Measurements from ENCODE around the gene OXER1.

OXER1 gene

DNA sequence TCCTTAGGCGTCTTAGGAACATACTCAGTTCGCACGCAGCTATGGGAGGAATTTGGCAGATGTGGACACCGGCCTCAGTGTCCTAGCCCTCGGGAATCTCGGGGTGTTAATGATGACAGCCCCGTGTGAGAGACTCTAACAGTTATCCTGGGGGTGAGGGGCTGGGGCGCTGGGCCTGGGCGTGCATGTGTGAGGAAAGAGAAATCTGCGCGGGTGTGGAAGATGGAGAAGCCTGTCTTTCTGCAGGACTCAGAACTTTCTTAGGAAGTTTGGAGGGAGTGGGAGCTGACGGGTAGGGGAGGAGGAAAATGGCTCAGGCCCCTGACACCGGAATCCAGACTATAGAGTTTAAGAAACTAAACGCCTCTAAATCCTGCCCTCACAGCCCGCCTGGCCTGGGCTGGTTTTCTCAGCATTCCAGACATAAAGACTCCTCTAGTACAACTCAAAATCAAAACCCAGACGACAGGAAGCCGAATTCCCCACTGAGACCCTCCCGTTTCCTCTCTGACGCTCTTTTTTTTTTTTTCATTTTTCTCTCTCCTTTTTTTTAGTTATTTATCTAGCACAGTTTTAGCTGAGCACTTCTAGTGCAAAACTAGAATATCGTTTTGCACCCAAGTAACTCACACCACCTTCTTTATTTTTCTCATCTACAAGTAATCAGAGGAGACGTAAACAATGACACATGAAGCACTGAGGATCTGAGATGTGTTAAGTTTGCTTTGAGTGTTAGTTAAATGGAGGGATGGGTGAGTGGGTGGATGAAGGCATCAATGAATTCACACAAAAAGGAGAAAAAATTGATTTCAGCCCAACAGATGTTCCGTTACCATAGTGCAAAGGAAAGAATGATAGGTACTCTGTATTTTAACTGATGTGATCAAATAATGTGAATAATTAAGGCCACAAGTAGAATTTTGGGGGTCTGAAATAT, 29.7 kb upstream of the OXER1 start:
- no peak for DNase-seq (ENCODE audit: low read depth in 2 of 2)

GRCh38 chr2:42792583-42793333, 28.8 kb upstream of the OXER1 start, which contains the start of gene HAAO:
Gene HAAO, minus strand, starts transcription at chr2:42792583. Its CDS starts 47 bp downstream, at chr2:42792536.
- no peak for DNase-seq (ENCODE audit: low read depth in 2 of 2)

DNA sequence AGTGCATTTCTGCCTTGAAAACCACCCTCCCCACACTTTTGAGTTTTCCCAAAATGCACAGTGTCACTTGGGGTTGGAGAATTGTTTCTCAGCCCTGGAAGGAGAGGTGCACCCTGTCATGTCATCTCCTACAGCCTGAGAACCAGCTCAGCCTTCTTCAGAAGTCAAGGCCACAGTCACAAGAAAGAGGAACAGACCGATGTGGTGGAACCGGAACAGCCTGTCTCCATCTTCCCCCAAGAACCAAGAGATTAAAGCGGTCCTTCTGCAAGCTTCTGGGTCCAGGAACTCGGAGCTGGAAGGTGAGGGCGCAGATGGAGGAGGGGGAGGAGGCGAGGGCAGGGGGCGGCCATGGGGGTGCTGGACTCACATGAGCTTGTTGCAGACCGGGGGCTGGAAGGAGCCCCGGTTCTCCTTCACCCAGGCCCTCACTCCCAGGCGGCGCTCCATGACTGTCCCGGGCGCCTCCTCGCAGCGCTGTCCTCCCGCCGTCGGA, 28.2 kb upstream of the OXER1 start:
- no peak for DNase-seq (ENCODE audit: low read depth in 2 of 2)

- DNase-seq (ENCODE audit: low read depth in 2 of 2): no peak
These were observed 27.7 kb upstream of the OXER1 start for GRCh38 chr2:42791606-42792005.

GRCh38 chr2:42789751-42790150, 25.8 kb upstream of the OXER1 start:
- DNase-seq (ENCODE audit: low read depth in 2 of 2): no peak

DNA sequence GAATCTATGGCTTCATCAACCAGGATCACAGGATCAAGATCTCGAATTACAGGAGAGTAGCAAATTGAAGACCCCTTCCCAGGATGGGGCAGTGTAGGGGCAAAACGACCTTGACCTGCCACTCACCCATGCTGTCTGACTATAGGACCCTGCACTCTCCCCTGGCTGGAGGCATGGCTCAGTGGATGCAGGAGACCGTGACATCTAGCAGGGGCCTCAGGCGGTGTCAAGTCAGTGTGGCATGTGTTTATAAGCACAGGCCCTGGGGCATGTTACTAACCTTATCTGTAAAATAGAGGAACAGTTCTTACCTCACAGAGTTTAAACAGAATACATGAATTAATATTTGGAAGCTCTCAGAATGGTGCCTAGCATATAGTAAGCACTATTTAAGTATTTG, 24.9 kb upstream of the OXER1 start:
- DNase-seq (ENCODE audit: low read depth in 2 of 2): no peak

DNA sequence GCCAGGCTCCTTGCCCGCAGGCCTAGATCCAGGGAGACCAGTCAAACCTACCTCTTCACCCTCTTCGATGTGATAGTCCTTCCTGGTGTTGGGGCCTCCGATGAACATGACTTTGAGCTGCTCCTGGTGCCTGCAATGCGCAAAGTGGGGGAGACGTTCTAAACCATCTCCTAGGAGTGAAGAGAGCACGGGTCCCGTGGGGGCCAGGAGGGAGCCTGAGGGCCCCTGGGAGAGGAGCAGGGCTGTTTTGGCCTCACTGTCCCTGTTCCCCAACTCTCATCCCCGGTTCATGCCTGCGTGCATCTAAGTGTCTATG, 24.5 kb upstream of the OXER1 start:
- no peak for DNase-seq (ENCODE audit: low read depth in 2 of 2)

GRCh38 chr2:42787788-42788477, 24.0 kb upstream of the OXER1 start:
- DNase-seq (ENCODE audit: low read depth in 2 of 2): no peak

DNA sequence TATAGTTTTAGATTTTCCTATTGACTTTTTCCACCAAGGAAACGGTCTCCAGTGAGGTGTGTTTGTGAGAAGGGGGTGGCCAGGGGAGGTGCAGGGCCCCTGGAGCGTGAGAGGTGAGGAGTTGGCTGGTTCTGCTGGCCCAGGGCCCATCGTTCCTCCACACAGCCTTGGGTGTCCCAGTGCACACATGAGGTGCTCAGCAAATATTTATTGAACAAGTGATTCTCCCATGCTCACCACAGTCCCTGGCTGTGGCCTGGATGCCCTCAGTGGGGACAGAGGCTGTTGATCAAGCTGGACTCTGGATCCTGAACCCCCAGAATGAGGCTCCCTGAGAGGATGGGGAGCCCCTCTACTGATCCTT, 23.5 kb upstream of the OXER1 start:
- no peak for DNase-seq (ENCODE audit: low read depth in 2 of 2)

DNA sequence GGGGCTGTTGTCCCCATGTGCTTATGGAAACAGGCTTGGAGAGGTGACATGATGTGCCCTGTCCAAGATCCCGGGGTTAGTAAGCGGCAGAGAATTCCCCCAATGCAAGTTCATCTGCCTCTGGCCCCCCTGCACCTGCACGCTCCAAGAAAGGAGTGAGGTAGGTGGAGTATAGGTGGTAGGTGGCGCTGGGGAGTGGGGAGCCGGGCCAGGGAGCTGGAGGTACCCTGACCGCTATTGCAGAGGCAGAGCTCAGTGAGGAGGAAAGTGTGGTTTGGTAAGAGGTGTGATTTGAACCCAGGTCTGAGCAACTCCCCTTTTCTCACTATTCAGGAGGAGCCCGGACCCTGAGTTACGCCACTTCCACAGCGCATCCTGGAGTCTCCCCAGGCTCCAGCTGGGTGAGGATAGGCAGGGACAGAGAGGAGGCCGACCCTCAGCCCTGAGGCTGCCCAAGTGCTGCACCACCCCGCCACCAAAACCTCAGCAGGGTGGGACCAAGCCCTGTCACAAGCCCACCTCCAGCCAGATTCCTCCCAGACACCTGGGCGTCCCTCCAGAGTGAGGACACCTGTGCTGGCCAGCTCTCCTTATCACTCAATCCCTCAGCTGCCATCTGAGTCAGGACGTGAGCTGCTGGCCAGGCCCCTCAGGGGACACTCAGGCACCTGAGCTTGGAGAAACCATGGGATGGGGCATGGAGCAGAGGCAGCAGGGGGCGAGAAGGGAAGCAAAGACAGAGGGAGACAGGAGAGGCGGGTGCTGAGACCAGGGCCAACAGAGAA, 22.8 kb upstream of the OXER1 start:
- DNase-seq (ENCODE audit: low read depth in 2 of 2): no peak

DNA sequence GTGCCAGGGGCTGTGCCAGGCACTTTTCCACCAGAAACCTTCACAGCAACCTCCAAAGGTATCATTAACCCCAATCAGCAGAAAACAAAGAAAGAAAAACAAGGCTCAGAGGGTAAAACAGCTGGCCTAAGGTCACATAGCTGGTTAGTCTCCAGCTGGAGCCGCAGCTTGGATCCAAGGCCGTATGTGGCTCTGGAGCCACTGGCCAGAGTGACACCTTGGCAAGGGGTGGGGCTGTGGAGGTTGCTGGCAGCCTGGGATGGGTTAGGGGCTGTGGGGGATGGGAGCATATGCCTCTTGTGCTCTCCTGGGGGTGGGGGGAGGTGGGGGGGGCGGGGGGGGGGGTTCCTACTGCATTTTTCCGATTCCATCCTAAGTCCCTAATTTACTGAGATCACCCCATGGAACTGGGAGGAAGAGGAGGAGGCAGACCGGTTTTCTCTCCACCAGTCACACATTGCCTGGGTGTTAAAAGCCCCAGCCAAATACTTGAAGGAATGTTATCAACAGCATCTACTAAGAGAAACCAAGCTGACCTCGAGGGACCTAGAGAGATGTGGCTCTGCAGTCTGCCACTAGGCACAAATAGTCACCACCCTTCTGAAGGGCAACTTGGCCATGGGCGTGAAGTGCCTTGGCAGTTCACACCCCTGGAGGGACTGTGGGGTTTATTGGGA, 20.4 kb upstream of the OXER1 start:
- DNase-seq (ENCODE audit: low read depth in 2 of 2): no peak

DNA sequence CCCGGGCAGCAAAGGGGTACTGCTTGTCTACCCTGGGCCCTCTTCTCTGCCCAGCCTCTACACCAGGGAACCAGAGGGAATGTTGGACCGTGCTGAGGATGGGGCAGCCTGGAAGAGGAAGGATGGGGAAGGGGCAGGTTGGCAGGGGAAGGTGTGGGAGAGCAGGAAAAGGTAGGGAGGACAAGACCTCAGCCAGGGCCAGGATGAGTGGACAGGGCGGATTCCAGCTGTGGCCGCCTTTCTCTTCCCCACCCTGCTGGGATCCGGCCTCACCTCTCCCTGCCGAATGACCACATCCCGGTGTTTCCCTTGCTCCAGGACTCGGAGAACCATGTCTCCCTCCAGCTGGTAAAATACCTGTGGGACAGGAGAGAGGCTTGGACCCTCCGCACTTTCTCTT, 19.6 kb upstream of the OXER1 start:
- DNase-seq (ENCODE audit: low read depth in 2 of 2): no peak

DNA sequence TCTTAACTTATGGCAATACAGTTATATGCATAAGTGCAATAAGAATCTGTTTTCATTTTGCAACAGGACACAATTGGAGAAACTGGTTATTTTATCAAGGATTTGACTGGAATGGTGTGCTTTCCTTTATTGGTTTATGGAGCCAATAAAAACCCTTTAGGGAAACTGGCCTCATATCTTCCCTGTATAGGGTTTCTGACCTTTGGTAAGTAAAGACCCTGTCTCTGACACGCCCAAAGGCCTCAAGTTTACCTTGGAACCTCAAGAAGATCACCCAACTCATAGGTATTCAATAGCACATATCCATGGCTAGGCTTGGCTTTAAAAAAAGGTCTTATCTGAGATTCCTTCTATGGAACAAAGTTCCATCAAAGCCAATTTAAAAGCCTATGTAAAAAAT, 17.2 kb upstream of the OXER1 start:
- DNase-seq (ENCODE audit: low read depth in 2 of 2): no peak

DNA sequence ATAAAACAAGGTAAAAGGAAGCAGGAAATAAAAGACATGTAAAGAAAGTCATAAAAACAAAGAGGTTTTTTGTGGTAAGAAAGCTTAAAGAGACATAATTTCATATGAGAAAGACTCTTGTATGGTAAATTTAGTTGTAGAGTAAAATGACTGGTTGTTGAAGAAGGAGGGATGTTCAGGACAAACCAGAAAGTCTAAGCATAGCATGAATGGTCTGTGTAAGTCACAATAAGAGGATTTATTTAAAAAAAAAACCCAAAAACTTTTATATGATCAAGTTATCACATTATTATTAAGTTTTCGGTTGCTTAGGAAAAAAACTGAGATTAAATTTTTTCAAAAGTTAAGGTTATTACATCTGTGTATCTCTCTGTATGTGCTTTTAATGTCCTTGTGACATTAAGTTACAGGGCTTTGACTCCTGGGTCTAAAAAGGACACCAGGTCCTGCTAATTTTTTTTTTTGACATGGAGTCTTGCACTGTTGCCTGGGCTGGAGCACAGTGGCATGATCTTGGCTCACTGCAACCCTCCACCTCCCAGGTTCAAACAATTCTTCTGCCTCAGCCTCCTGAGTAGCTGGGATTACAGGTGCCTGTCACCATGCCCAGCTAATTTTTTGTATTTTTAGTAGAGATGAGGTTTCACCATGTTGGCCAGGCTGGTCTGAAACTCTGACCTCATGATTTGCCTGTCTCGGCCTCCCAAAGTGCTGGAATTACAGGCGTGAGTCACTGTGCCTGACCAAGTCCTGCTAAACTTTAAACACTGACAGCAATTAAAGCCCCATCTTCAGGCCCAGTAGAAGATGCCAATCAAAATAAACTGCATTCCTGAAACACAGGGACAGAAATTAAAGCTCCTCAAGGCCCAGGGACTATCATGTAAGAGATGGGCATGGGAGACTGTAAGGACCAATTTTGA, 14.2 kb upstream of the OXER1 start:
- DNase-seq (ENCODE audit: low read depth in 2 of 2): no peak

- no peak for DNase-seq (ENCODE audit: low read depth in 2 of 2)
These were observed 11.9 kb upstream of the OXER1 start for GRCh38 chr2:42775810-42776209.

DNA sequence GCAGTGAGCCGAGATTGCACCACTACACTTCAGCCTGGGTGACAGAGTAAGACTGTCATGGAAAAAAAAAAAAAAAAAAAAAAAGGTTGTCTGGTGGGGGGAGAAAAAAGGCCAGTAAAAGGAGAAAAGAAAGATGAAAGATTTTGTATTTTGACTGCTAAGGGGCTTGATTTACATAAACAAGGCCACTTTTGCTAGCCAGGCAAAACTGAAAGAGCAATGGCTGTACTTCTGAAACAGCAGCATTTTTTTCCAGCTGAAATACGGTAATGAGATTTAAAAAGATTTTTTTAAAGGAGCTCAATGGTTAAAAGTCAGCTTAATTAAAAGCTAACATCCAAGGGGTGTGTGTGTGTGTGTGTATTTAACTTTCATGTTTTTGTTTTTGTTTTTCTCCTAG, 11.3 kb upstream of the OXER1 start:
- DNase-seq (ENCODE audit: low read depth in 2 of 2): no peak

DNA sequence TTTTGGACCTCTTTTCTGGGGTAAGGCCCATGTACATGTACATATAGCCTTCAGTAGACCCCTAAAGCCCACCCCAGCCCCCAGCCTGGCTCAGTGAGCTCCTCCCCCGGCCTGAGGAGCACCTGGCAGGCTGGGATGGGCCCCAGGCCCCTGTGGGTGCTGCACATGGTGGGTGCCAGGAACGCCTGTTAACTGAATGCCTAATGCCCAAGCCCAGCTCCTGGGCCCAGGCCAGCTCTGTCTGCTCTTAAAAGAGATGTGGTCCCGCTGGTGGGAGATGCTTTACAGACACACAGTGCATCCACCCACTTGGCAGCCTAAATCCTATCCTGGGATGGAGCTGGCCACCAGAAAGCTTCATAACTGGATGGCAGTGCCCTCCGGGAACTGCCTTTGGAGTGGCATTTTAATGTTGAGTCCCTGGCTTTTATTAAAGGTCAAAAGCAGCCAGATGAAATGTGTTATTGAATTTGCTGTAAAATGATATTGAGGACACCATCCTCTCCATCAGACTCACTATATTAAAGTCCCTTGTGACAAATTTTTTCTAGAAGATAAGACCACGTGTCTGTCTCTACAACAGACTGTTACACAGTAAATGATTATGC, 7.7 kb upstream of the OXER1 start:
- DNase-seq (ENCODE audit: low read depth in 2 of 2): no peak

- no peak for DNase-seq (ENCODE audit: low read depth in 2 of 2)
These were observed 6.6 kb upstream of the OXER1 start for GRCh38 chr2:42770288-42771131.

Data from activated CD8-positive, alpha-beta memory T cell treated with anti-CD3 and anti-CD28 coated beads for 4 hours (primary cell).